H4 (cell line): ENCODE results near the gene SAP30L. TPM values are rescaled to one million over a fixed set of nuclear protein-coding genes. Genes with fewer than 3 reads are reported as not detected.
A peak's percentile ranks its signal among the peaks of the same experiment; 100 is the strongest.

Experiments
- DNase-seq: peaks from one replicate; pipeline ENCODE4 v3.0.0-alpha.2; 2015; ENCODE audit warnings: low spot score
- total RNA-seq: library from RNA; depleted of rRNA; stranded (reverse); fragments of >200 nt; shearing (Covaris generic); gene quantifications from 2 replicates; pipeline ENCODE4 v1.2.3, GENCODE V29; 2014

The SAP30L gene
- total RNA-seq, 1 experiment from 2014 or later = 15.0 TPM

DNA sequence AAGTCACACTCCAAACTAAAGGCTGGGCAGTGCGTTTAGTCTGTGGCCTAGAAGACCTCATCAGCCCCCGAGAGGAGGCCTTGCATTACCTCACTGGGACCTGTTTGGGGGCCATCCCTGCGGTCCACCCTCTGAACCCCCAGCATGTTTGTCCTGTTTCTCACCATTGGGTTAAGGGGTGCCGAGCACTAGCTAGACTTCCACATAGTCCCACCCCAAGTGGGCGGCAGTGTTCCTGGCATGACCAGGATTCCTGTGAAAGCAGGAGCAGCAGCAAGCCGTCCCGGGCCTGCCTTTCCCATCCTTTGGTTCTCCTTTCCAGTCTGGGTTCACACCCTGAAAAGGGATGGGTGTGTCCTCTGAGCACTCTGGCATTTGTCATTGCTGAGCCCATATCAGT lies 26.6 kb upstream of the SAP30L start:
- DNase-seq = no peak

DNA sequence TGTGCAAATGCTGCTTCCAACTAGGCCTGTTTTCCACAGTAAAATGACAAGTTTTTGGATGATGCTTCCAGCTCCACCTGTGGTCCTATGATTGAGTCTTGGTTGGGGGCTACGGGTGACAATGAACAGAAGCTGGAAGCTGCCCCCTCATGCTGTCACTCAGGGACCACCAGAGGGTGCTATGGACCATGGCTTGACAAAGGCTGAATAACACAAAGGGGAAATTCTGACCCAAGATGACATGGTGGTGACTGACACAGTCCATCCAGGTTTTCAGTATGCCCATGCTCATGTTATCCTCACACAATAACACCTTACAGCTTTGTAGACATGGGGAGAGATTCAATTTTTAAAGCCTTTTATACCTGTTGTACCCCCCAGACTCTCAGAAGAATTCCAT lies 23.9 kb upstream of the SAP30L start:
- DNase-seq = no peak

DNA sequence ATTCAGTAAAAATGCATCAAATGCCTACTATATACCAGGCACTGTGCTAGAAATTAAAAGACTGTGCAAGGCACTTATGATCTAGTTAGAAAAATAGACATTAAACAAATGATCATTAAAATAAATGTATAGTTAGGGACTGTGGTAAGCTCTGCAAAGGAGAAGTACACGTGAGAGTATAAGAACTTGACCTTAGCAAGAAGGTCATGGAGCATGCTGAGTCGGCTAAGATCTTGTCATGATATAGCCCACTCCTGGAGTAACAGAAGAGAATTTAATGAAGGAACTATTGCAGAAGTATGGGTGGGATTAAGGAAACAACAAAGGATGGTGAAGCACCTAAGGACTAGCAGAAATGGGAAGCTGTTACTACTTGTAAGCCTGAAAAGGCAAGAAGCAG lies 23.5 kb upstream of the SAP30L start:
- DNase-seq = no peak

DNA sequence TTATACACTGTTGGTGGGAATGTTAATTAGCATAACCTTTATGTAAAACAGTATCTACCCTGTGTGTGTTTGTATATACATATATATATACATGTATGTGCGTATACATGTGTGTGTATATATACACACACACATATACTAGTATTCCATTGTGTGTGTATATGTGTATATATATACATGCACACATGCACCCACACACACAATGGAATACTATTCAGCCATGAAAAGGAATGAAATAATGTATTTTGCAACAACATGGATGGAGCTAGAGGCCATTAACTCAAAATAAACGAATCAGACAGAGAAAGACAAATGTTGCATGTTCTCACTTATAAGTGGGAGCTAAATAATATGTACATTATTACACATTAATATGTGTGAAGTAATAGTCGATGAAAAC lies 17.6 kb upstream of the SAP30L start:
- DNase-seq = no peak

DNA sequence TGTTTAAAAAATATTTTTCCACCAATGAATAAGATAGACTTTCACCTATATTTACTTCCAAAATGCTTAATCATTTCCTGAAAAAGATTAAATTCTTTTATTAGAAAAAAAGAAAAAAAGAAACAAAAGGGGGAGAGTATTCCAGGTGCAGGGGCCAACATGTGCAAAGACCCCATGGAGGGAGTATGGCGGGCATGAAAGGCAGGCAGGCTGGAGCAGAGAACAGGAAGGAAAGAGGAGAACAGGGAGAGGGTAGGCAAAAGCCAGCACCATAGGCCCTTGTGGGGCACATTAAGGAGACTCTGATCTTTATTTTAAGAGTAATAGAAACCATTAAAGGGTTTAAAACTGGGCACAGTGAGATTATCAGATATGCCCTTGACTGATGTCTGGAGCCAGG lies 16.5 kb upstream of the SAP30L start:
- no peak for DNase-seq

DNA sequence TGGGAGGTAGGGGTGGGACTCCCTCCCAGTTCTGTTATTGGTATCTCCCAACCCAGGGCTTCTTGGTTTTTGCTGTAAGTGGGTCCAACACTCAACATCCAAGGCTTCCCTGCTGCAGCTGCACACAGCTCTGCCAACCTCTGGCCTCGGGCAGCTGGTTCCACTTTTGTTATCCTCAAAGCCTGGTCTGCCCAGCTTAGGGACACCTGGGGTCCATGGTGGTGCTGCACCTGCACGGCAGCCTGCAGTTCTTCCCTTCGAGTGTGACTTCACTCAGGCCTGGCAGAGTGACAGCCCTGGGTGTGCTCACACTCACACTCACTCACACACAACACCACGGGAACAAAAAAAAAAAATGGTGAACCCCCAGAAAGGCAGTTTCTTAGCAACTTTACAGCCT lies 15.3 kb upstream of the SAP30L start:
- DNase-seq = no peak

DNA sequence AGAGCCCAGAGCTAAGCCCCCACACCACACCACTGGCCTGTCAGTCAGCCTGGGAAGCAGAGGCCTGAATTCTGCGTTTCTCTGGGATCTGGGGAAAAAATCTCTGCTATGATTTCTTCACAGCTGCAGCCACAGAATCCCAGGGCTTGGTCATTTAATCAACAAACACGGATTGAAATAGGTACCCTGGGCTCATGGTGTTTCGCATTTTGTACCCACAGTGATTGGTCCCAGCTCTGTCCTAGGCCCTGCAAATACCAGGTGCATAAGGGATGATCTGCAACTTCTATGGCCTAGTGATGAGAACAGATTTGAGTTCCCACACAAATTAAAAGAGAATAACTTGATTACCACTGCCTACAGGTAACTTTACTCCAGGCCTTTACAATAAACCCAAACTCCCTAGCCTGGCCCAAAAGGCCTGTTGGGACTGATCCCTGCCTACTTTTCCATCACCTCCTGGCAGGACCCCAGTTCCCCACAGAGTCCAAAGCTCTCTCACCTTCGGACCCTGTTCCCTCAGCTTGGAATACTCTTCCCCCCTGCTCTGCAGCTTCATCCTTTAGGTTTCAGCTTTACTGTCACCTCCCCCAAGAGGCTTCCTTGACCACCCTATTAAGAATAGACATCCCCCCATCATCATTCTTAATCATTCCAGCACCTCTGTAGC lies 14.7 kb upstream of the SAP30L start:
- no peak for DNase-seq

DNA sequence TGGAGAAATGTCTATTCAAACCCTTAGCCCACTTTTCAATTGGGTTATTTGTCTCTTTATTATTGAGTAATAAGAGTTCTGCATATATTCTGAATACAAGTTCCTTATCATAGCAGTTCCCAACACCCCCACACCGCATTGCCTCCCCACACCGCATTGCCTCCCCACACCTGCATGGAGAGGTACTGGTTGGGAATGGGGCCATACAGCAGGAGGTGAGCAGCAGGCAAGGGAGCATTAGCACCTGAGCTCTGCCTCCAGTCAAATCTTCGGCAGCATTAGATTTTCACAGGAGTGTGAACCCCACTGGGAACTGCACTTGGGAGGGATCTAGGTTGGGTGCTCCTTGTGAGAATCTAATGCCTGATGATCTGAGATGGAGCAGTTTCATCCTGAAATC lies 10.6 kb upstream of the SAP30L start:
- no peak for DNase-seq

DNA sequence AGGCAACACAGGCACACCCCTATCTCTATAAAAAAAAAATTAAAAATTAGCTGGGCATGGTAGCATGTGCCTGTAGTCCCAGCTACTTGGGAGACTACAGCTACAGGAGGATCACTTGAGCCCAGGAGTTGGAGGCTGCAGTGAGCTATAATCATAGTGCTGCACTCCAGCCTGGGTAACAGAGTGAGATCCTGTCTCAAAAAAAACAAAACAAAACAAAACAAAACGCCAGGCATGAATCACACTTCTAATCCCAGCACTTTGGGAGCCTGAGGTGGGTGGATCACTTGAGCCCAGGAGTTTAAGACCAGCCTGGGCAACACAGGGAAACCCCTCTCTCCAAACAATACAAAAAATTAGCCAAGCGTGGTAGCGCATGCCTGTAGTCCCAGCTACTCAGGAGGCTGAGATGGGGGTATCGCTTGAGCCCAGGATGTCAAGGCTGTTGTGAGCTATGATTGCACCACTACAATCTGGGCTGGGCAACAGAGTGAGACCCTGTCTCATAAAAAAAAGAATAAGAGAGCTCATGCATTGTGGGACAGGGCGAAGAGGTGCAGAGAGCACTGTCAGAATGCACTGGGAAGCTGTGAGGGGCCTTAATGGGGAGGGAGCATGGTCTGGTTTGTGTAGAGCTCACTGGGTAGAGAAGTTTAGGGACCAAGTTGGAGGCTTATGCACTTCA lies 8.4 kb upstream of the SAP30L start:
- no peak for DNase-seq

DNA sequence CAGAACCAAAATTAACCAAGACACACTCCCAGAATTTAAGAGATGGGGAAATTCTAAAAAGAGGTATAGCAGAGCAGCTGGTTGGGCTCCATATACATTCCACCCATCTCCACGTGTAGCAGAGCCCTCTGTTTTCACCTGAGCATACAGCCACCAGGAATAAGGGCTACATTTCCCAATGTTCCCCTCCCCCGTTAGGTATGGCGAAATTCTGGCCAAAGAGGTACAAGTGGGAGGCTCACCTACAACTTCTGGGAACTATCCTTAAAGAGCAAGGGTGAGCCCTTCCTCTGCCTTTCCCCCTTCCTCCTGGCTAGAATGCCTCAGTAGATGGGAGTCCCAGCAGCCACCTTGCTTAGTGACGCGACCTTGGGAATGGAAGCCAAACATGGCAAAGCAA lies 5.3 kb upstream of the SAP30L start:
- DNase-seq = no peak

DNA sequence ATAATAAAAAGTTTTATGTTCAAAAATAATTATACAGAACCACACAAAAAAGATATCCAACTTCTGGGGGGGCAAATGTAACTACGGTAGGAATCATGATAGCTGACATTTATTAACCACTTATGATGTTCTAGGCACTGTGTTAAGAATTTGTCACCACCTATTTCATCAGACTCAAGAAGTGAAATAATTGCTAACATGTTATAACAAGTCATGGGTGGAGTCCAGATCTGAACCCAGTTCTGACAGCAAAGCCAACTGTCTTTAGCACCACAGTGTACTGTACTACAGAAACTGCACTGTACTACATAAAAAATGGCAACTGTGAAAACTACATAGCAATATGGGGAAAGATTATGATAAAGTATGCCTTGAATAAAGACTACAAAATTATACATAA lies 3.0 kb upstream of the SAP30L start:
- DNase-seq = no peak

DNA sequence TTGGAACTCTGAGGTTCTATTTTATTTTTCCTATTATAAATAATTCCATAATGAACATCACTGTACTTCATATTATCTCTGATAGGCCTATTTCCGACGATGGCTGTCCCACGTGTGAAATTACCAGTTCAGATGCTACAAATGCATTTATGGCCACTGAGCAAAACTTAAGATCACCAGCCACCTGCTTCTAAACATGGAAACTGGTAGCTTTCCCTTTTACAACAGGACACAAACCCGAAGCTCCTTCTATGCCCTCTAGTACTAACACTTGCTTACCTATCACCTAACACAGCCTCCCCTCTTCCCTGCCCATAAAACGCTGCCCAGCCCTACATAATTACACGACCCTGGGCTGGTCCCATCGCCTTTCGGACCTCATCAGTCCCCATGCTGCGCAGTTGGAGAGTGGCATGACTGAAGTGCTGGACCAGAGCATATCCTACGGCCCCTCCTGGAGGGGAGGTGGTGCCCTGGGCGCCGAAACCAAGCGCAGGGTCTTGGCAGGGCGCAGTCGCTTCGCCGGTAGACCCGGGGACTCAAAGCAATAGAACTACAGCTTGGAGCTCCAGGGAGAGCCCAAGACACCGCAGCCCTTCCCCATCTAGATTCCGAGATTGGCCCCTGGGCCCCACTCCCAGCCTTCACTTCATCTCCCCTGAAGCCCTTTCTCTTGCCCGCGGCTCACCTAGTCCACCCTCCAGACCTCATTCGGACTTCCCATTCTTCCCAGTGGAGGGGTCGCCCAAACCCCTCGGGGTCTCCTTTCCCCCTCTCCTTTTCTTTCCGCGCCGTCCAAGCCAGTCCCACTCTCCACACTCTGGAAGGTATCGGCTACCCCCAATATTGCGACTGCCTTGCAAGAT lies 1.0 kb upstream of the SAP30L start:
- no peak for DNase-seq

DNA sequence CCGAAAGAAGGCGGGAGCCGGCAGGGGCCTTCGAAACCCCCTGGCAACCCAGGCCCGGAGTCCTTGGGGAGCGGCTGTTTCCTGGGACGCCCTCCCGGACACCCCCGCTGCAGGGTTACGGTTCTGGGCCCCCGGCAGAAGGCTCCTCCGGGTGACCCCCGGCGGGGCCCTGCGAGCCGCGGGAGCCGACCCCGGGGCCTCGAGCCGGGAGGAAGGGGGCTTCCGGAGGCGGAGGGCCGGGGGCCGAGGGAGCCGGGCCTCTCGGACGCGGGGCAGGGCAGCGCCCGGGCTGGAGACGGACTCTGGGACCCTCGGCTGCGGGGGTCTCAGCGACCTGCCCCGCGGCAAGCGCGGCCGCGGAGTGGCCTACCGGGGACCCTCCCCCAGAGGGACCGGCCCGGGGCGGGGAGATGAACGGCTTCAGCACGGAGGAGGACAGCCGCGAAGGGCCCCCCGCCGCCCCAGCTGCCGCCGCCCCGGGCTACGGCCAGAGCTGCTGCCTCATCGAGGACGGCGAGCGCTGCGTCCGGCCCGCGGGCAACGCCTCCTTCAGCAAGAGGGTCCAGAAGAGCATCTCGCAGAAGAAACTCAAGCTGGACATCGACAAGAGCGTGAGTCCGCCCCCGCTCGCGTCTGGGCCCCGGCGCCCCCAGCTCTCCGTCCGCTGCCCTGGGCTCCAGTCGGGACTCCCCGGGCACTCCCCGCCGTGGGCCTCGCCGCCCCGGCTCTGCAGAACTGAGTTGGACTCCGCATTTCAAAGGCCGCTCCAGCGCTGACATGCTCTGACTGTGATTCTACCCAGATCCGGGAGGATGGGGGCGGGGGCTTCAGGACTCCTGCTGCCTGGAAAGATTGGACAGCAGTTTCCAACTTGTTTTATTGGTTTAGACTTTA lies 645 bp downstream of the SAP30L start:
- DNase-seq = no peak

DNA sequence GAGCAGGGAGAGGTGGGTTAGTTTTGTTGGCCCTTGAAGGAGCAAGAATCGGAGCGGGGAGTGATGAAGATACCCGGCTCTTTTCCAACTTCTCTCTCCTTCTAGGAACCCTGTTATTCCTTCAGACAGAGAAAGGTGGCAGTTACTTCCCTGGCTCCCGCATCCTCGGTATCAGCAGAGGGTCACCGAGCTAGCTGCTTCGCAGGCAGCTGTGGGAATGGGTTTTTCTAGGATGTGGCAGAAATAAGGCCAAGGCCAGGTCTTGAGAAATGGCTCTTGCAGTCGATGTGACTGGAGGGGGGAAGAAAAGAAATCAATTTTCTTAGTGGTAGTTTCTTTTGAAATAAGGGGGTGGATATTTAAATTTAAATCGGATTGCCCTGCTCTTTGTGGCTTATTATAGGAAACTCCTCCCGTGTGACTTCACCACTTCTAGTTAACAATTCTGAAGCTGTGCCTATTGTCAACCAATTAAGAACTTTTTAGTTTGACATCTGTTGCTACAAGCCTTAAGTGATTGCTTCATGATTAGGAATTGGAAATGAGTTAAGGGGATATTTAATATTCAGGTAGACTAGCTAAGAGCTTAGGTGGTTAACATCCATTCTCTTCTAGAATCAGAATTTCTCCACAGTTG lies 1.4 kb downstream of the SAP30L start:
- no peak for DNase-seq

DNA sequence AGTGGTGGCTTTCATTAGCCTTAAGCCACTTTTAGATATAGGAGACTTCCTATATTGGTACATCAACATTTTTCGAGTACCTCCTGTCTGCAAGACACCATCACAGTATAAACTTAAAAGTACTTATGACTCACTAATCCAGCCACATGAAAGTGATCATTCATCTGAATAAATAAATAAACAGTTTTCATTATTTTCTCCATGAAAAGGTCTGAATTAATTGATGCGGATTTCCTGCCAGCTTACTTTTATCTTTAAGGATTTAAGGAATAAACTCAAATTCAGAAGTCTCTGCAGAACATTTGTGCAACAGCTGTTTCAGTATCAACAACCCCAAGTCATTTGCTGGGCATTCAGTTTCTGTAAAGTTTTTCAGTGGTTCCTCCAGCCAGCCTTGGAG lies 4.0 kb downstream of the SAP30L start:
- peak; percentile 30 for DNase-seq

DNA sequence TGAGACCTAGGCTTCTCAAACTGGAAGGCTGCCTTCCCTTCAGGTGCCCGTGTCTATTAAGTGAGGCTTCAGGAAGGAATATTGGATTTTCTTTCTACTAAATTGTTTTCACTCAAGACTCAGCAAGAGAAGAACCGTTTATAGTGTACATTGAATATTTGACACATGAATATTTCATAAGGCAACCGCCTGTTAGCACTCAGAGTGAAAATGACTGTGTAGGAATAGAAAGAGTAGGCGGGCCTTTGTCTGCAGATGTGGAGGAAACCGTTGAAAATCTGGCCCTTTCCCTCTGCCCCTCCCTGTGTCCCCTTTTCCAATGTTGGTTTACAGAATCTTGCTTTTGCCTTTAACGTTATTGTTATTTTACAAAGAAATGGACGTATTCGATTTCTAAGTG lies 6.2 kb downstream of the SAP30L start:
- DNase-seq = no peak

DNA sequence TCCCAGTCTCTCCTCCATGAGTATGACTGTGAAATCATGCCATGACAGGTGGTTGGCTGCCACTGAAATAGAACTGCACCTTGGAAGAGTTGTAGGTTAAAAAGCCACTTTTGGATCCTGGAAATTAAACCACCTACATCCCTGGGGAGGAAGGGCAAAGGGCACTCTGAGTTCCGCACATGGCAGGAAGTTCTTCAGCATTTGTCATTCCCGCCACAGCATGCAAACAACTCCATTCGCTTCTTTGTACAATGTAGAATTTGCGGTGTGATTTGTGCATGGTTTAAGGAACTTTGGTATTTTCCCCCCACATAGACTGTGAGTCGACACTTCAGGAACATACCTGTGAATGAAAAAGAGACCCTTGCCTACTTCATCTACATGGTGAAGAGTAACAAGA lies 9.8 kb downstream of the SAP30L start:
- DNase-seq = no peak

DNA sequence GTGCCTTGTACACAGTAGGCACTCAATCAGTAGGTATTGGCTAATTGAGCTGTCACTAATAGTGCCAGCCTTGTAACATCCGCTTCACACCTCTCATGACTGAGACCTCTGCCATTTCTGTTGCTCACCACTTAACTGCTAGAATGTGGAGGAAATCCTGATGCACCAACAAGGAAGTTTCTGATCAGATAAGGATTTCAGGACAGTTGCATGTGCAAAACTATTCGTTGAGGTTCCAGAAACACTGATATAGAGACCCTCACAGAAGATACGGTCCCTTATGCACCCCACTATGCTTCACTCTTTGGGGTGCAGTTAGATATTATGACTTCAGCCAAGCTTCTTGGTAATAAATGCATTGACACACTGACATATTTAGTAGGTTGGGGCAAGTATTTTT lies 10.7 kb downstream of the SAP30L start:
- no peak for DNase-seq

DNA sequence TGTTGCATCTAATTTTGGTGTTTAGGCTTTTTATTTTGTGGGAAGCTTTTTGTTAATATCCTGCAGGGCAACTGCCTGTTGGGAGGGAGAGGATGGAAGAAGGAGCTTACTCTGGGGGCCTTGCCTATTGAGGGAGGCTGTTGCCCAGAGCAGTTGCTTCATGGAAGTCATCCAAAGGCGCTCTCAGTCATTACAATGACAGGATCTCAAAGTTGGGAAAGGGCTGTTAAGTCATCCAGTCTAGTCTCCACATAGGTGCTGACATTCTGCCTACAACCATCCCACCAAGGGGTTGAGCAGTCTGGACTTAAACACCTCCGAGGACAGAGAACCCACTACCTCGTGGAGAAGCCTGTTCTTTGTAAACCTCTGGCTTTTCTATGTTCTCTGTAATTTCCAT lies 13.2 kb downstream of the SAP30L start:
- no peak for DNase-seq

DNA sequence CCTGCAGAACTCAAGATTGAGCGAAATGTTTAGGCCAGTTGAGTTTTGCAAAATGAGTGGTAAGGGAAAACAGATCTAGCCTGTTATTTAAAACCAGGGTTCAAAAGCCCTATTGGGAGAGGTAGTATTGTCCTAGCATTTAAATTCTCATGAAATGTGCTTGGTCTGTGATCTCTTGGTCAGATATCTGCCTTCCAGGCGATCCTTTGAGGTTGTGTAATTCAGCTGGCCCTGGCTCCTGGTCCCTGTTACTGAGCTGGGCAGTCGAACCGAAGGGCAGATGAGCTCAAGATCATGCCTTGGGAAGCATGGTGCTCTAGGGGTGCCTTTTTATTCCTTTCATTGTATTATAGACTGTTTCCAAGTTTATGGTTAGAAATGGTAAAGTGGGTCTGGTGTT lies 14.4 kb downstream of the SAP30L start:
- DNase-seq = no peak

DNA sequence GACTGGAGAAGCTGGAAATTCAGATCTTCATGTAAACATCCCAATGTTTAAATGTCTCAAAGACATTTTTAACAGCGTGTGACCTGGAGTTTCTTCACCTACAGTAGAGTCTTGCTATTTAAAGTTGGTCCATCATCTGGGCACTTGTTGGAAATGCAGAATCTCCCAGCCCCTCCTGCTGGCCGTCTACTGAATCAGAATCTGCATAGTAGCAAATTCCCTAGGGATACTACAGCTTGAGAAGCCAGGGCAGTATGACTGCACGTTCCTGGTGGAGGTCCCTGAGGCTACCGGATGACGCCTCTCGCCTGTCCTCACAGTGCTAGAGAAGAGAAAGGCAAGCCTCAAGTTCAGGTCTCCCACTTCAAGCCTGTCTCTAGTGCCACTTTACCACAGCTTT lies 15.7 kb downstream of the SAP30L start:
- DNase-seq = no peak
